ENCODE data around the gene DYNLRB1.
A peak's percentile ranks its signal among the peaks of the same experiment; 100 is the strongest.
"Not testable (repeated sequence)": the region's sequence is repeated elsewhere in the genome, so short reads cannot be mapped to it uniquely, and the experiment has no call there.

DYNLRB1 gene

GRCh38 chr20:34516247-34517113 lies at the start of gene DYNLRB1:
Gene DYNLRB1 (plus strand): TSS chr20:34516422. CDS start chr20:34516459, 37 bp downstream.
- DNase-seq = peak; percentile 94

- DNase-seq = no peak
These were observed 47.3 kb upstream of the DYNLRB1 start for GRCh38 chr20:34468951-34469350.

GRCh38 chr20:34472246-34472925 lies 43.8 kb upstream of the DYNLRB1 start:
- no peak for DNase-seq

GRCh38 chr20:34473262-34473883 lies 42.8 kb upstream of the DYNLRB1 start:
- DNase-seq = peak; percentile 7

GRCh38 chr20:34475979-34476736 lies 40.1 kb upstream of the DYNLRB1 start:
- peak; percentile 14 for DNase-seq

- no peak for DNase-seq
These were observed 36.6 kb upstream of the DYNLRB1 start for GRCh38 chr20:34479627-34480026.

- DNase-seq = not testable (repeated sequence)
These were observed 34.1 kb upstream of the DYNLRB1 start for GRCh38 chr20:34482154-34482553.

GRCh38 chr20:34483585-34484220 lies 32.5 kb upstream of the DYNLRB1 start:
- DNase-seq = not testable (repeated sequence)

GRCh38 chr20:34485068-34485634 lies 31.1 kb upstream of the DYNLRB1 start:
- DNase-seq = no peak

GRCh38 chr20:34491226-34491931 lies 24.8 kb upstream of the DYNLRB1 start:
- no peak for DNase-seq

GRCh38 chr20:34491932-34492509 lies 24.2 kb upstream of the DYNLRB1 start:
- no peak for DNase-seq

- no peak for DNase-seq
These were observed 22.6 kb upstream of the DYNLRB1 start for GRCh38 chr20:34493646-34494045.

- DNase-seq = no peak
These were observed 20.9 kb upstream of the DYNLRB1 start for GRCh38 chr20:34495307-34495706.

GRCh38 chr20:34495916-34496315 lies 20.3 kb upstream of the DYNLRB1 start:
- DNase-seq = no peak

- not testable (repeated sequence) for DNase-seq
These were observed 18.6 kb upstream of the DYNLRB1 start for GRCh38 chr20:34497596-34497995.

GRCh38 chr20:34500823-34501222 lies 15.4 kb upstream of the DYNLRB1 start:
- no peak for DNase-seq

GRCh38 chr20:34506480-34506879 lies 9.7 kb upstream of the DYNLRB1 start:
- DNase-seq = no peak

GRCh38 chr20:34507702-34508413 lies 8.4 kb upstream of the DYNLRB1 start:
- DNase-seq = no peak

- DNase-seq = no peak
These were observed 5.6 kb upstream of the DYNLRB1 start for GRCh38 chr20:34510575-34510974.

GRCh38 chr20:34511891-34512265 lies 4.3 kb upstream of the DYNLRB1 start:
- DNase-seq = no peak
